ENCODE data around the gene SPATA13.

The SPATA13 gene

DNA sequence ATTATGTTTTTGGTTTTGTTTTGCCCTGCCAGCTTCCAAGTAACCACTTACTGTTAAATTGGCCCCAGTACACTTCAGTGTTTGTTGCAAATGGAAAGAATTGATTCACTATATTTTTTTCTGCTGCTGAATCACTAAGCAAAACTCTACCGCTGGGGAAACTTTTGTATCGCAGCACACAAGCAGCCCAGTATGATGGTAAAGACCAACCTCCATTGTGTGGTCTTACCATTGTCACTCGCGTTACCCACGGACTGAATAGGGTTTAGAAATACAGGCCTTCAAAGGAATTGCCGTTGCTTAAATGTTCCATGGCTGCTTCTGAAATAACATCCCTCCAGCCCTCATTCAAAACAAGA, 7.9 kb downstream of the SPATA13 start:
- DNase-seq: no peak

GRCh38 chr13:24168979-24169378, 8.5 kb downstream of the SPATA13 start:
- no peak for DNase-seq

DNA sequence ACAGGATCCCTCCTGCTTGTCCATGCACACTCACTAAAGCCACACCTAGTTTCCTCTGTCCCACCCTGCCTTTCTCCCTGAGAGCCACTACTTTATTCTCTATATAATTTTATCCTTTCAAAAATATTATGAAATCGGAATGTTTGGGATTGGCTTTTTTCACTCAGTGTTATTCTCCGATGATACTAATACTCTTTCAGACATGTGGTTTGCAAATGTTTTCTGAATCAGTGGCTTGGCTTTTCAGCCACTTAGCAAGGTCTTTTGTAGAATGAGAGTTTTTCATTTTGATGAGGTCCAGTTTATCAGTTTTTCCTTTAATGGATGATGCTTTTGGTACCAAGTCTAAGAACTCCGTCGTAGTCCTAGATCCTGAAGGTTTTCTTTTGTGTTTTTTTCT, 11.6 kb downstream of the SPATA13 start:
- no peak for DNase-seq

DNA sequence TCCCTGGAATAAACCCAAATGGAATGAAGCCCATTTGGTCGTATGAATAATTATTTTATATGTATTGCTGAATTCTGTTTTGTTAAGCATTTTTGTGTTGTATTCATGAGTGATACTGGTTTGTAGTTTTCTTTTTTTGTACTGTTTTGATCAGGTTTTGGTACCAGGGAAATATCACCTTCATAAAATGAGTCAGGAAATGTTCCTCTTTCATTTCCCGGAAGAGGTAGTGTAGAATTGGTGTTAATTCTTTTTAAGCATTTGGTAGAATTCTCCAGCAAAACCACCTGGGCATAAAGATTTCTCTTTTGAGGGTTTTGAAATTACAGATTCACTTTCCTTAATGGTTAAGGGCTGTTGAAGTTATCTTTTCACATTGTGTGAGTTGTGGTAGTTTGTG, 13.3 kb downstream of the SPATA13 start:
- DNase-seq: no peak

DNA sequence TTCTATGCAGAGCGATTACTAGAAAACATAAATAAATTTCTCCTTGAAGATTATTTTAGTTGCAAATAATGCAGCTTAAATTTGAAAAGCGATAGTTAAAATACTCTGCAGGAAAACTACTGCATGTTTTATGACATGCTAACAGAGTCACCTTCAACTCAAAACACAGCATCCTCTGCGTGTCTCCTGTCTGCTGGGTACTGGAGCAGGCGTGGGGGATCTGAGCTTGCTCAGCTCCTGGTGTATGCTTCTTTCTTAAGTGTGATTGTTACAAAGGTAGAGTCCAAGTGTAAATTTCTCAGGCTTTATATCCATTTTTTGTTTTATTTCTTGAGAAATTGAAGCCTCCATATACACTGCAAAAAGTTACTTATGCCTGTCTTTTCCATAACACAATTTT, 15.3 kb downstream of the SPATA13 start:
- no peak for DNase-seq

GRCh38 chr13:24176351-24177101, 16.0 kb downstream of the SPATA13 start:
- DNase-seq: no peak

DNA sequence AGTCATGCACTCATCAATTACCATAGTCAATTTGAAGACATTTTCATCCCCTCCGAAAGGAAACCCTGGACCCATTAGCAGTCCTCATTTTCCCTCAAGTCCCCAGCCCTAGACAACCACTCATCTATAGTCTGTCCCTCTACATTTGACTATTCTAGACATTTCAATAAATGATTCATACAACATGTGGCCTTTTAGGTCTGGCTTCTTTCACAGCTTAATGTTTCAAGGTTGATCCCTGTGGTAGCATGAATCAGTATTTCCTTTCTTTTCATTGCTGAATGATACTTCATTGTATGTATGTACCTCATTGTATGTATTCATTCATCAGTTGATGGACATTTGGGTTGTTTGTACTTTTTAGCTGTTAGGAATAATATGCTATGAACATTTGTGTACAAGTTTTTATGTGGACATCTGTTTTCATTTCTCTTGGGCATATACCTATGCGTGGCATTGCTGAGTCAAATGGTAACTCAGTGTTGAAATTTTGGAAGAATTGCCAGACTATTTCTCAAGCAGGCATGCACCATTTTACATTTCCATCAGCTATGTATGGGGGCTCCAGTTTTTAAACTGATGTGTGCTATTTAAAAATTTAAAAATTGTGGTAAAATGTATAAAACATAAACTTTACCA, 18.4 kb downstream of the SPATA13 start:
- DNase-seq: no peak

DNA sequence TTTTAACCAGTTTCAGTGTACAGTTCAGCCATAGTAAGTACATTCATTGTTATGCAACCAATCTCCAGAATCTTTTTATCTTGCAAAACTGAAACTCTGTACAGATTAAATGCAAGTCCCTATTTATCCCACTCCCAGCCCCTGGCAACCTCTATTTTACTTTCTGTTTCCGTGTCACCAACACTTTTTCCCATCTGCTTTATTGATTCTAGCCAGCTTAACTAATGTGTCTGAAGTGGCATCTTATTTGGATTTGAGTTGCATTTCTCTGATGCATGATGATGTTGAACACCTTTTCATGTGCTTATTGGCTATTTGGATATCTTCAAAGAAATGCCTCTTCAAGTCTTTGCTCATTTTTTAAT, 18.9 kb downstream of the SPATA13 start:
- DNase-seq: no peak

DNA sequence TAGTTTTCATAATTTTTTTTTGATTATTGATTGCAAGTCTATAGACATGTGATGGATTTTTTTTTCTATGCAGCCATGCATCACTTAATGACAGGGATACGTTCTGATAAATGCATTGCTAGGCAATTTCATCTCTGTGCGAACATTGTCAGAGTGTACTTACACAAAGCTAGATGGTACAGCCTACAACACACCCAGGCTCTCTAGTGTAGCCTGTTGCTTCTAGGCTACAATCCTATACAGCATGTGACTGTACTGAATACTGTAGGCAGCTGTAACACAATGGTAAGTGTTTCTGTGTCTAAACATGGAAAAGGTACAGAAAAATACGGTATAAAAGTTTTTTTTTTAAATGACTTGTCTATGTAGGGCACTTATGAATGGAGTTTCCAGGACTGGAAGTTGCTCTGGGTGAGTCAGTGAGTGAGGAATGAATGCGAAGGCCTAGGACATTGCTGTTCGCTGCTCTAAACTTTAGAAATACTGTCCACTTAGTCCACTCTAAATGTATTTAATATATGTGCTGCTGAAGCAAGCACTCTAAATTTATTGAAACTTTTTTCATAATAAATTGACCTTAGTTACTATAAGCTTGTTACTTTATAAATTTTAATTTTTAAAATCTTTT, 20.3 kb downstream of the SPATA13 start:
- no peak for DNase-seq

DNA sequence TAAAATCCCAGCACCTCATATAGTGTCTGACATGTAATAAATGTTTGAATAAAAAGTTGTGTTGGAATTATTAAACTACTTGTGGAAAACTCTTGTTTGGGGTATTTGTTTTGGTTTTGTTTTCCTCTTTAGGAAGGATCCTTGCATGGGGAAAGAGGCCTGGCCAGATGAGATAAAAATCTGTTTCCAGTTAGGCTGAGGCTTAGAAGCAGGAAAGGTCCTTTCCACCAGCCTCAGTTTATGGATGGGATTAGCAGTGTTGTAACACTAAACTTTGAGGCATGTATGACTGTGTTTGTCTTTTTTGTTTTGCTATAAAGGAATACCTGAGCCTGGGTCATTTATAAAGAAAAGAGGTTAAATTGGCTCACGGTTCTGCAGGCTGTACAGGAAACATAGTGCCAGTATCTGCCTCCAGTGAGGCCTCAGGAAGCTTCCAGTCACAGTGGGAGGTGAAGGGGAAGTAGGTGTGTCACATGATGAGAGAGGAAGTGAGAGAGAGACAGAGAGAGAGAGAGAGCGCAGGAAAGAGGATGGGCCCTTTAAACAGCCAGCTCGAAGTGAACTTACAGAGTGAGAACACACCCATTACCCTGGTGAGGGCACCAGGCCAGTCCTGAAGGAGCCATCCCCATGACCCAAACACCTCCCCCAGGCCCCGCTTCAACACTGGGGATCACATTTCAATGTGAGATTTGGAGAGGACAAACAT, 21.6 kb downstream of the SPATA13 start:
- no peak for DNase-seq

DNA sequence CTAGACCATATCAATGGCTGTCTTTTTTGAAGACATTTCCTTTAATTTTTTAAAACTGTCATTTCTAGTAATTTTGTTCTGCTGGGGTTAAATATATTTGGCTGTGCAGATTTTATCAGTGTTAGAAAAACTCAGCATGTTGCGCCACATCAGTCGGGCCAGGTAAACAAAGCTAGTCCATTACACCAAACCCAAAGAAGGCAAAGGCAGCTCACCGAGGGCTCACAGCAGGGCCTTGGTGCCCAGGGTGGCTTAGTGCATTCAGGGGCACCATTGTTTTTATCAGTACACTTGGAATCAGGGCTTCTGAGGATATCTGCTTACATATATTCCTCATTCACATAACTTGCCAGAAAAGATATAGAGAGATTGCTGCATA, 22.2 kb downstream of the SPATA13 start:
- no peak for DNase-seq

- DNase-seq: no peak
These were observed 23.2 kb downstream of the SPATA13 start for GRCh38 chr13:24183741-24184182.

DNA sequence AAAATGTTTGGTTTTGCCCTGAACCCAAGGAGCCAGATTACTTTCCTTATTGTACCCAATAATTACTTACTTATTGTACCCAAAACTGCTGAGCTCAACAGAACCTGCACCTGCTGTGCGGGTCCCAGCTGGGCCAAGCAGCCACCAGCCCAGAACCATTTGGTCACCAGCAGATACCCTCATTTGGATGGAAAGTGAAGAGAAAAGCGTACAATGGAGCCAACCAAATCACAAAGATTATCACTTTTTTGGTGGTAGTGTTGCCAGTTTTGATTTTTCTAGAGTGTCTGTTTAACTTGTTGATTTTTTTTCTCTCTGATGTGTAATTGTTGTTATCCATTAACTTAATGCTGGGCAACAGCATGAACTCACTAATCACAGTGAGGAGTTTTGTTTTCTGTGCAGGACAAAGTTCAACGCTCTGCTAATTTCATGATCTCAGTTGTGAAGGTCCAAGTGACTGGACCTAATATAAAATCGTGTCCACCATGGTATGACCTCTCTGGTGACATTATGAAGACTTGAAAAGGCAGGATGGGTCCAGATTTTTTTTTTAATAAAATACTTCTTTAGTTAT, 23.8 kb downstream of the SPATA13 start:
- DNase-seq: no peak

DNA sequence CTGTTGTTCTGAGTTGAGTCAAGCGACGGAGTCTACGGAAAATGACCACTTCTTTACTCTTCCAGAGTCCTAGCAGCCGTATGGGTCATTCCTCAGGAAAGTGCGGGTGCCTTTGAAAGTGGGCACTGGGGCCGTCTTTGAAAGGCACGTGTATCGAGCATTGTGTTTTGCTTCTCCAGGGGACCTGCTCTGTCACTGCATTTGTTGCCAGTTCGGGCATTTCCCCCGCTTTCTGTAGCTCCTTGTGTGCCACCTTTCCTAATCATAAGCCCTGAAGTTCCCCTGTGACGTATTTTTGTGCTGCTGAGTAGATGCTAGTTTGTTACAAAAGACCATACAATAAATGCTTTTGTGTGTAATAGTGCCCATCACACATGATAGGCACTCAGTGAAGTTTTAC, 24.4 kb downstream of the SPATA13 start:
- no peak for DNase-seq

DNA sequence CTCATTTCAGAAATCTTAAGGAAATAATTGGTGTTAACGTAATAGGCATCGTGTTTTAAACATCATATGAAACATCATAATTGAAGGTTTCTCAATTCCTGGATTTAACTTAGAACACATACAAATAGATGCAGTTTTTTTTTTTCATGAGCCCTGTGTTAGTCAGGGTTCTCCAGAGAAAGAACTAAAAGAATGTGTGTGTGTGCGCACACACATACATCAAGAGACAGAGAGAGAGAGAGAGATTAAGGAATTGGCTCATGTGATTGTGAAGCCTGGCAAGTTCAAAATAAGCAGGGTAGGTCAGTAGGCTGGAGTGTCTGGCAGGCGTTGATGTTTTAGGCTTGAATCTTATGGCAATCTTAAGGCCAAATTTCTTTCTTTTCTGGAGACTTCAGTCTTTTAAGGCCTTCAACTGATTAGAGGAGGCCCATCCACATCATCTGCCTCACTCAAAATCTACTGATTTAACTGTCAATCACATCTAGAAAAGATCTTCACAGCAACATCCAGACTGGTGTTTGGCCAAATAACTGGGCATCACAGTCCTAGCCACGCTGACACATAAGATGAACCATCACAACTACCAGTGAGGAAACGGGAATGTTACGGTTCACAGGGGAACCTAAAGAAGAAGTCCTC, 25.2 kb downstream of the SPATA13 start:
- DNase-seq: no peak

- DNase-seq: no peak
These were observed 26.7 kb downstream of the SPATA13 start for GRCh38 chr13:24187185-24187584.

DNA sequence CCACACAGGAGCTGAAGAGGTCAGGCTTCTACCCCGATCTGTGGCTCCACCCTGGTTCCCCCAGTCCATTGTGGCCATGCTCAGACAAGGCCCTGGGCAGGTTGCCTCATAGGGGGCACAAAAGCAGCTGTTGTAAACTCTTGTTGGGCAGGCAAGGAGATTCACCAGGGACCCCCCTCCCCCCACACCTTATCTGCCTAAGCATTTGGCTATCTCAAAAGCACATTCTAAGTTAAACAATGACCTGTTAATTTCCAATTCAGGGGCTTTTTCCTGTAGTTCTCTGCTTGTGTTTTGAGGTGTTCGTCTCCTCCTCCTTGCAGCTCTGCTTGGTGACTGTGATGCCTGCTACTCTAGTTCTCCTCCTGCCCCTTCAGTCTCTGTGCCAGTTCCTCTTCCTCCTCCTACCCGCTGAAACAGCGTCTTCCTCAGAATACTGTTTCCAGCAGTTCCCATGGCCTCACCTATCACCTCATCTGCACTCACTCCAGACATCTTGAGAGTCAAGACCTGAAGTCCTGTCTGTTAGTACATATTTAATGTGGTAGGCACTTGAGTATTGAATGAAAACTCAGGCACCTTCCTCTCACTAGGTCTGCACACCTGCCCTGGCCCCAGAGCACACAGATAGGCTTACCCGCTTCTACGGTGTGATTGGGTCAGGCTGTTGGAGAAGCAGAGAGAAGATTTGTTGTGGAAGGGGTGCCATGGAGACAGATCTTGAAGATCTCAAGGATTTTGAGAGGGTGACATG, 31.7 kb downstream of the SPATA13 start:
- no peak for DNase-seq

GRCh38 chr13:24192811-24193162, 32.3 kb downstream of the SPATA13 start:
- no peak for DNase-seq

DNA sequence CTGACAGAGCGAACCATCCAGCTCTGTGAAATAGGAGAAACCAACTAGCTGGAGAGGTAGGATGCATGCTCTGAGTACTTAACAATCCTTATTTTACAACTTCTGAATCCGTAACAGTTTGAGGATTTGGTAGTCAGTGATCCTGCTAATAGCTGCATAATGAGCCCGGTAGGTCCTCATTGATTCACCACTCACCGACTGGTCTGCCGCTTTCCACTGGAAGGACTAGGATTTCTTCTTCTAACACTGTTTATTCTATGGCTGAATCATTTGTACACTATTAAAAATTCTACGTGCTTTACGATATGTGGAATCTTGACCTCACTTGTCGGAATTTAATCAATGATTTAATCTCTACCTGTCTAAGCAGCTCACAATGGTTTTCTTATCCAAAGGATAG, 33.9 kb downstream of the SPATA13 start:
- DNase-seq: no peak

GRCh38 chr13:24195626-24196025, 35.1 kb downstream of the SPATA13 start:
- no peak for DNase-seq

GRCh38 chr13:24196593-24197197, 36.2 kb downstream of the SPATA13 start:
- DNase-seq: no peak

DNA sequence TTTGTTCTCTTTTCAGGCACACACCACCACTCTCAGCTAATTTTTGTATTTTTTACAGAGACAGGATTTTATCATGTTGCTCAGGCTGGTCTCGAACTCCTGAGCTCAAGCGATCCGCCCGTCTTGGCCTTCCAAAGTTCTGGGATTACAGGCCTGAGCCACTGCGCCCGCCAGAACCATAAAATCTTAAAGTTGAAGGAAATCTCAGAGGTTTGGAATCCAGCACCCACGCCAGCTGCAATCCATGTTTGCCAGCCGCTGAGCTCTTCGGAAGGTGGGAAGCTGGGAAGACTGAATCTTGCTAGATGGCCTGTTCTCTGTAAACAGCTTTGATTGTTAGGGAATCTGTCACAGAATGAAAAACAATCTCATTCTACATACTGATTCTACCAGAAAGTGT, 38.5 kb downstream of the SPATA13 start:
- DNase-seq: no peak

Measured in activated T-cell treated with anti-CD3 and anti-CD28 coated beads, Interleukin-2, amount 50 U/mL, for 1 hour (primary cell).